Activated CD4-positive, alpha-beta T cell treated with anti-CD3 and anti-CD28 coated beads, Interleukin-2, amount 10 ng/mL, durations not matched to agents 7 days and 5 days (primary cell): Measurements from ENCODE around the gene HERC3. TPM values are rescaled to one million over a fixed set of nuclear protein-coding genes. Genes with fewer than 3 reads are reported as not detected.

ENCODE experiments used
- total RNA-seq, 2 experiments: library from RNA; stranded (reverse); gene quantifications; one replicate each; pipeline ENCODE4 v1.2.3, GENCODE V29; 2021

HERC3 gene
- total RNA-seq, 2 experiments from 2014 or later = 28.1 to 33.3 TPM

Other genes starting within 250 kb of the HERC3 start
- gene HERC6, start 213.6 kb upstream of the HERC3 start, total RNA-seq = 10 to 100 TPM; 42.8 to 43.6 TPM
- 10 to 100 TPM; 47.8 to 49.2 TPM for gene HERC5, start 135.4 kb upstream of the HERC3 start, total RNA-seq
- gene PYURF, start 68.7 kb upstream of the HERC3 start, total RNA-seq = 10 to 100 TPM; 37.0 to 47.5 TPM
- 1 to 10 TPM; 3.7 to 4.3 TPM for gene NAP1L5, start 105.3 kb downstream of the HERC3 start, total RNA-seq